GM19468 (cell line): ENCODE data around the gene EVA1B.

ENCODE experiments used
- ATAC-seq: cut with Tn5 transposase; IDR thresholded peaks from one replicate; pipeline ENCODE4 v1.9.1; 2021; ENCODE audit warnings: mild to moderate bottlenecking, moderate library complexity, moderate number of reproducible peaks; ENCODE audit not compliant: unreplicated experiment; ENCODE audit errors: extremely low read depth

The EVA1B gene

GRCh38 chr1:36285443-36286101 lies 37.9 kb downstream of the EVA1B start:
- no peak for ATAC-seq

GRCh38 chr1:36284517-36284916 lies 38.9 kb downstream of the EVA1B start:
- ATAC-seq: no peak

- ATAC-seq: no peak
These were observed 39.4 kb downstream of the EVA1B start for GRCh38 chr1:36284061-36284460.

GRCh38 chr1:36279789-36280296 lies 43.6 kb downstream of the EVA1B start:
- no peak for ATAC-seq

GRCh38 chr1:36279110-36279788 lies 44.2 kb downstream of the EVA1B start:
- ATAC-seq: no peak

GRCh38 chr1:36276688-36277087 lies 46.8 kb downstream of the EVA1B start:
- ATAC-seq: no peak

- ATAC-seq: no peak
These were observed 49.2 kb downstream of the EVA1B start for GRCh38 chr1:36274201-36274600.

GRCh38 chr1:36273024-36273423 lies 50.4 kb downstream of the EVA1B start:
- no peak for ATAC-seq
